IPS-18a (cell line): Measurements from ENCODE around the gene MYRIP.
A peak's percentile ranks its signal among the peaks of the same experiment; 100 is the strongest.
"Not testable (repeated sequence)": the region's sequence is repeated elsewhere in the genome, so short reads cannot be mapped to it uniquely, and the experiment has no call there.

Source experiments
- H3K27ac ChIP-seq: one replicate; pipeline ENCODE4 v1.5.1; 2013; ENCODE audit warnings: low read length
- H3K27me3 ChIP-seq: one replicate; pipeline ENCODE4 v1.6.1; 2013; ENCODE audit warnings: mild to moderate bottlenecking, low read length; ENCODE audit not compliant: control insufficient read depth, insufficient read depth
- H3K36me3 ChIP-seq: one replicate; pipeline ENCODE4 v1.6.1; 2013; ENCODE audit warnings: low read depth, low read length; ENCODE audit not compliant: control insufficient read depth
- H3K4me1 ChIP-seq: one replicate; pipeline ENCODE4 v1.6.1; 2013; ENCODE audit warnings: low read depth, low read length; ENCODE audit not compliant: control insufficient read depth
- H3K4me3 ChIP-seq: one replicate; pipeline ENCODE4 v1.5.1; 2013; ENCODE audit warnings: low read length
- H3K9ac ChIP-seq: one replicate; pipeline ENCODE4 v1.6.1; 2013; ENCODE audit warnings: mild to moderate bottlenecking, low read length, moderate library complexity
- H3K9me3 ChIP-seq: one replicate; pipeline ENCODE4 v1.6.1; 2013; ENCODE audit warnings: low read depth, low read length; ENCODE audit not compliant: control insufficient read depth

The MYRIP gene

GRCh38 chr3:39809181-39809994 lies at the start of gene MYRIP:
Gene MYRIP, plus strand, starts transcription at chr3:39809609. Its CDS starts 91,208 bp downstream, at chr3:39900817.
- Histone ChIP-seq H3K9me3 (no peaks in the 10 kb centered on the region), H3K36me3 (no peaks in the 10 kb centered on the region), H3K27ac (no peak within 1 kb of the TSS), H3K27me3 (peaks cover 62% of the 10 kb centered on the region), H3K4me1 (peaks cover 5% of the 10 kb centered on the region), H3K9ac (peak within 1 kb of the TSS; percentile 1), H3K4me3 (peak within 1 kb of the TSS; percentile 60)

GRCh38 chr3:39760325-39760724 lies 49.1 kb upstream of the MYRIP start:
- no peaks in the 10 kb centered on the region for H3K9me3 ChIP-seq
- no peak overlapping the region for H3K9ac ChIP-seq
- no peak overlapping the region for H3K27ac ChIP-seq

DNA sequence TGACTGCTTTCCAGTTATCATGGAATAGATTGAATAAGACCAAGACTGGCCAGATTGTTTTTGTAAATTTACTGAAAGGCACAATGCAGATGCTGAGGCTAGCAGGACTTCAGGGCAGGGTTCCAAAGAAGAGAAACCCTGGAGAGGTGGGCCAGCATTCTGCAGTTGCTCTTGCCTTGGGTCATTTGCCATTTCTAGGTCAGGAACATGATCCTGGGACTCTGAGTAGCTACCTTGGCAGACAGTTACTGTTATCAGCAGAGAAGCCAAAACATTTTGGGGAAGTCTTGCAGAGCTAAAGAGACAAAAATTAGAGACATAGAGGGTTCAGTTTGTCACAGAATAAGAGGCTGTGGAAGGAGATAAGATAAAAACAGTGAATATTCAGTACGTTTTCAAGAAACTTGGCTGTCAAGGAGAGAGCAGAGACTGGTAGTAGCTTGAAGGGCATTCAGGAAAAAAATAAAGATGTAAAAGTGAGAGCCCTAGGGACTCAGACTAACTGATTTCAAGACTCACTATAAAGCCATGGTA lies 46.8 kb upstream of the MYRIP start:
- Histone ChIP-seq H3K36me3 (no peaks in the 10 kb centered on the region), H3K4me1 (no peaks in the 10 kb centered on the region), H3K4me3 (no peak overlapping the region), H3K9me3 (no peaks in the 10 kb centered on the region), H3K27me3 (no peaks in the 10 kb centered on the region), H3K27ac (no peak overlapping the region), H3K9ac (no peak overlapping the region)

More at GRCh38 chr3:39760325-39760724, 49.1 kb upstream of the MYRIP start:
- Histone ChIP-seq H3K4me3 (no peak overlapping the region), H3K36me3 (no peaks in the 10 kb centered on the region), H3K4me1 (no peaks in the 10 kb centered on the region), H3K27me3 (no peaks in the 10 kb centered on the region)

DNA sequence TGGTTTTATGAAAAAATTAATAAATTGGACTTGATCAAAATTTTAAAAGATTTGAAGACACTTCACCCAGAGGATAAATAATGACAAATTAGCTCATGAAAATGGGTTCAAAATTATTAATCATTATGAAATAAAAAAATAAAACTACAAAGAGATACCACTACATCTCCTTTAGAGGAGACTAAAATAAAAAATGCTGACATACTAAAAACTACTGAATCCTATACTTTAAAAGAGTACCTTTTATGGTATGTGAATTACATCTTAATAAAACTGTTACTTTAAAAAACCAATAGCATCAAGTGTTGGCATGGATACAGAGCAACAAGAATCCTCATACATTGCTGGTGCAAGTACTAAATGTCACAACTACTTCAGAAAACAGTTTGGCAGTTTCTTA lies 46.0 kb upstream of the MYRIP start:
- H3K9me3 ChIP-seq: no peaks in the 10 kb centered on the region
- H3K4me3 ChIP-seq: no peak overlapping the region
- H3K27me3 ChIP-seq: no peaks in the 10 kb centered on the region
- H3K27ac ChIP-seq: no peak overlapping the region
- H3K9ac ChIP-seq: no peak overlapping the region
- no peaks in the 10 kb centered on the region for H3K36me3 ChIP-seq
- H3K4me1 ChIP-seq: no peaks in the 10 kb centered on the region

DNA sequence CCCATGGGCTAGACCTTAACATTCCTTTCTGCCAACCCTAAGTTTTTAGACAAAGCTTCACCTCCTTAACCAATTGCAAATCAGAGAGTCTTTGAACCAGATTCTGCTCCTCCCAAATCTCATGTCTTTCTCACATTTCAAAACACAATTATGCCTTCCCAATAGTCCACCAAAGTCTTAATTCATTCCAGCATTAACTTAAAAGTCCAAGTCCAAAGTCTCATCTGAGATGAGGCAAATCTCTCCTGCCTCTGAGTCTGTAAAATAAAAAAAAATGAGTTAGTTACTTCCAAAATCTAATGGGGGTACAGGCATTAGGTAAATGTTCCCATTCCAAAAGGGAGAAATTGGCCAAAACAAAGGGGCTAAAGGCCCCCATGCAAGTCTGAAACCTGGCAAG lies 43.8 kb upstream of the MYRIP start:
- H3K9me3 ChIP-seq: no peaks in the 10 kb centered on the region
- H3K4me3 ChIP-seq: no peak overlapping the region
- no peaks in the 10 kb centered on the region for H3K36me3 ChIP-seq
- H3K9ac ChIP-seq: no peak overlapping the region
- H3K27me3 ChIP-seq: no peaks in the 10 kb centered on the region
- no peaks in the 10 kb centered on the region for H3K4me1 ChIP-seq
- no peak overlapping the region for H3K27ac ChIP-seq

DNA sequence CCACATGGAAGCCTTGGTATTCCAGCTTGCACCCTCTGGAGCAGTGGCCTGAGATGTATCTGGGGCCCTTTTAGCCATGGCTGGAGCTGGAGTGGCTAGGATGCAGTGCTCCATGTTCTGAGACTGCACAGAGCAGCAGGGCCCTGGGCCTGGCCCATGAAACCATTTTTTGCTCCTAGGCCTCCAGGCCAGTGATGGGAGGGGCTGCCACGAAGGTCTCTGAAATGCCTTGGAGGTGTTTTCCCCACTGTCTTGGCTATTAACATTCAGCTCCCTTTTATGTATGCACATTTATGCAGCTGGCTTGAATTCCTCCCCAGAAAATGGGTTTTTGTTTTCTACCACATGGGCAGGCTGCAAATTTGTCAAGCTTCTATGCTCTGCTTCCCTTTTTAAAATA lies 43.0 kb upstream of the MYRIP start:
- Histone ChIP-seq H3K27ac (no peak overlapping the region), H3K4me3 (no peak overlapping the region), H3K9ac (no peak overlapping the region), H3K9me3 (no peaks in the 10 kb centered on the region), H3K36me3 (no peaks in the 10 kb centered on the region), H3K27me3 (no peaks in the 10 kb centered on the region), H3K4me1 (no peaks in the 10 kb centered on the region)

- H3K9ac ChIP-seq, H3K27ac ChIP-seq, H3K4me3 ChIP-seq, H3K9me3 ChIP-seq, H3K27me3 ChIP-seq, H3K36me3 ChIP-seq, H3K4me1 ChIP-seq: not testable (repeated sequence)
Measured at GRCh38 chr3:39766909-39767308, 42.5 kb upstream of the MYRIP start.

GRCh38 chr3:39778168-39778567 lies 31.2 kb upstream of the MYRIP start:
- H3K27ac ChIP-seq, H3K4me1 ChIP-seq, H3K9ac ChIP-seq, H3K4me3 ChIP-seq, H3K36me3 ChIP-seq, H3K27me3 ChIP-seq, H3K9me3 ChIP-seq: not testable (repeated sequence)

DNA sequence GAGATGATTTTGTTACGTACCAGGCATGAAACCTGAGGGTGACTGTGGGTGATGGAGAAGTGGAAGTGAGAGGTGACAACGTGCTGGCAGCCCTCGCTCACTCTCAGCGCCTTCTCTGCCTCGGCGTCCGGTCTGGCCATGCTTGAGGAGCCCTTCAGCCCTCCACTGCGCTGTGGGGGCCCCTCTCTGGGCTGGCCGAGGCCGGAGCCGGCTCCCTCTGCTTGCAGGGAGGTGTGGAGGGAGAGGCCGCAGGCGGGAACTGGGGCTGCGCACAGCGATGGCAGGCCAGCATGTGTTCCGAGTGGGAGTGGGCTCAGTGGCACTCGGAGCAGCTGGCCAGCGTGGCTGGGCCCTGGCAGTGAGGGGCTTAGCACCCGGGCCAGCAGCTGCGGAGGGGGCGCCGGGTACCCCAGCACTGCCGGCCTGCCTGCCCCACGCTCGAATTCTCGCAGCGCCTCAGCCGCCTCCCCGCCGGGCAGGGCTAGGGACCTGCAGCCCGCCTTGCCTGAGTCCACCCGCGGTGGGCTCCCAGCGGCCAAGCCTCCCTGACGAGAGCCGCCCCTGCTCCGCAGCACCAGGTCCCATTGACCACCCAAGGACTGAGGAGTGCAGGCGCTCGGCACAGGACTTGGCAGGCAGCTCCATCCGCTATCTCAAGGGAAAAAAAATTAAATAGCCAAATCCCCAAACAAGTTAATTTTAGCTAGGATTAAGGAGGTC lies 29.7 kb upstream of the MYRIP start:
- H3K9ac ChIP-seq: no peak overlapping the region
- no peaks in the 10 kb centered on the region for H3K9me3 ChIP-seq
- no peak overlapping the region for H3K27ac ChIP-seq

GRCh38 chr3:39780352-39780751 lies 29.1 kb upstream of the MYRIP start:
- H3K36me3 ChIP-seq: no peaks in the 10 kb centered on the region
- H3K9me3 ChIP-seq: no peaks in the 10 kb centered on the region
- no peak overlapping the region for H3K4me3 ChIP-seq
- H3K27ac ChIP-seq: no peak overlapping the region
- no peak overlapping the region for H3K9ac ChIP-seq
- no peaks in the 10 kb centered on the region for H3K27me3 ChIP-seq
- H3K4me1 ChIP-seq: no peaks in the 10 kb centered on the region

More for the DNA sequence above, 29.7 kb upstream of the MYRIP start:
- Histone ChIP-seq H3K27me3 (no peaks in the 10 kb centered on the region), H3K4me1 (no peaks in the 10 kb centered on the region), H3K36me3 (no peaks in the 10 kb centered on the region), H3K4me3 (no peak overlapping the region)

DNA sequence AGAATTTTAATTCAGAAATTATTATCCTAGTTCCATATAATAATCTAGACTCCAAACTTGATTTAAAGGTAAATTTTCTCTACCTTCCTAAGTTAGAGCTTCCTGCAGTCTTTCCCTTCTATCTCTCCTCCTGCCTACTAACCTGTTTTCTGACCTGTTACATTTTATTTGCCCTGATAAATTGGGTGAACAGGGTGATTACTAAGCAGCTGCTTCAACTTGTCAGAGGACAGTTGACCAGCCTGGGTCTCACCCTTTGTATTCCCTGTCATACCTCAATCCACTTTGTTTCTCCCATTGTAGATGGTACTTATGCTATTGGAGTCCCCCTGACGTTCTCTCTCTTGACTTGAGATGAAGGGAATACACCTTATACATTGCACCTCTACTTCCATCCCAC lies 28.4 kb upstream of the MYRIP start:
- no peaks in the 10 kb centered on the region for H3K27me3 ChIP-seq
- no peak overlapping the region for H3K4me3 ChIP-seq
- no peak overlapping the region for H3K27ac ChIP-seq
- no peaks in the 10 kb centered on the region for H3K4me1 ChIP-seq
- H3K9me3 ChIP-seq: no peaks in the 10 kb centered on the region
- H3K36me3 ChIP-seq: no peaks in the 10 kb centered on the region
- H3K9ac ChIP-seq: no peak overlapping the region
